SU-DHL-6 (cell line): Measurements from ENCODE around the gene TUBA4A.

Source experiments
- H2AFZ ChIP-seq: fragments of 200-600 bp; sonication (generic); 2 replicates; pipeline ENCODE4 v1.6.1; 2014; ENCODE audit warnings: low read depth, mild to moderate bottlenecking, moderate library complexity, mixed read lengths, antibody characterized with exemption, low read length; ENCODE audit not compliant: severe bottlenecking
- H3F3A ChIP-seq: fragments of 200-600 bp; shearing (Covaris generic); 2 replicates; pipeline ENCODE4 v1.6.0; 2016; ENCODE audit warnings: antibody characterized with exemption, mild to moderate bottlenecking; ENCODE audit not compliant: insufficient read depth
- H3K27ac ChIP-seq: fragments of 200-600 bp; sonication (generic); 2 replicates; pipeline ENCODE4 v1.5.1; 2016; ENCODE audit warnings: low read depth, mild to moderate bottlenecking, low read length, moderate library complexity, mixed read lengths
- H3K27me3 ChIP-seq: fragments of 200-600 bp; sonication (generic), shearing (Covaris generic); 2 replicates; pipeline ENCODE4 v1.6.0; 2014; ENCODE audit warnings: mild to moderate bottlenecking, low read length
- H3K36me3 ChIP-seq: fragments of 200-600 bp; sonication (generic); 2 replicates; pipeline ENCODE4 v1.6.1; 2014; ENCODE audit warnings: mild to moderate bottlenecking, low read length, mixed read lengths
- H3K4me2 ChIP-seq: fragments of 300-600, 200-600 bp; shearing (Covaris generic), sonication (generic); 2 replicates; pipeline ENCODE4 v1.6.0; 2014; ENCODE audit warnings: low read length, low read depth, mild to moderate bottlenecking; ENCODE audit not compliant: poor library complexity, severe bottlenecking
- H3K4me3 ChIP-seq: fragments of 200-600 bp; sonication (generic); 2 replicates; pipeline ENCODE4 v1.5.1; 2014; ENCODE audit warnings: antibody characterized with exemption, low read length, mild to moderate bottlenecking, mixed read lengths; ENCODE audit not compliant: insufficient read depth, poor library complexity, severe bottlenecking
- H3K79me2 ChIP-seq: fragments of 200-600 bp; sonication (generic); 2 replicates; pipeline ENCODE4 v1.6.1; 2014; ENCODE audit warnings: mild to moderate bottlenecking, low read length, moderate library complexity; ENCODE audit not compliant: insufficient read depth
- H3K9ac ChIP-seq: fragments of 200-600 bp; sonication (generic); 2 replicates; pipeline ENCODE4 v1.7.0; 2014; ENCODE audit warnings: mild to moderate bottlenecking, low read length
- H3K9me2 ChIP-seq: fragments of 200-600 bp; sonication (generic); replicated peaks from 2 replicates; pipeline ENCODE4 v1.6.1; 2014; ENCODE audit warnings: low read length; ENCODE audit not compliant: insufficient read depth
- H3K9me3 ChIP-seq: fragments of 200-600 bp; sonication (generic); 2 replicates; pipeline ENCODE4 v1.6.1; 2014; ENCODE audit warnings: low read length, mixed read lengths; ENCODE audit not compliant: insufficient read depth
- H4K20me1 ChIP-seq: fragments of 200-600 bp; sonication (generic); 2 replicates; pipeline ENCODE4 v1.6.1; 2014; ENCODE audit warnings: low read depth, mild to moderate bottlenecking, antibody characterized with exemption, low read length, moderate library complexity, mixed read lengths
- EZH2phosphoT487 ChIP-seq: fragments of 200-600 bp; sonication (generic), shearing (Covaris generic); conservative IDR thresholded peaks from 2 replicates; pipeline ENCODE4 v1.6.1; 2018; ENCODE audit warnings: mild to moderate bottlenecking, antibody characterized with exemption, low read length, moderate library complexity, mixed read lengths
- TF ChIP-seq, protein P1 (sequence below): fragments of 200-600 bp; sonication (generic); IDR thresholded peaks from one replicate; pipeline ENCODE4 v1.5.1; 2017; ENCODE audit warnings: antibody characterized with exemption, mild to moderate bottlenecking, low read length, moderate library complexity; ENCODE audit not compliant: insufficient read depth, poor library complexity, severe bottlenecking

TUBA4A gene

GRCh38 chr2:219229305-219230058 lies 24.2 kb downstream of the TUBA4A start, which contains the start of the genes ANKZF1 and ATG9A:
Gene ANKZF1, plus strand, starts transcription at chr2:219229806. Its CDS starts 452 bp downstream, at chr2:219230258.
Gene ATG9A, minus strand, starts transcription at chr2:219229636. Its CDS starts 1,612 bp downstream, at chr2:219228024.
- H3K9ac ChIP-seq = peak within 1 kb of the TSS; percentile 76
- H3K9me2 ChIP-seq = no peaks in the 10 kb centered on the region
- H3K36me3 ChIP-seq = 0 out of 2 replicates have a peak, but pooled peaks cover 7% of the 10 kb centered on the region
- H3K4me2 ChIP-seq = peak within 1 kb of the TSS; percentile 97
- peak within 1 kb of the TSS; percentile 55 for H2AFZ ChIP-seq
- H3K27ac ChIP-seq = peak within 1 kb of the TSS; percentile 70
- peaks cover 33% of the 10 kb centered on the region for H3K79me2 ChIP-seq
- no peaks in the 10 kb centered on the region for H3K9me3 ChIP-seq
- H3K27me3 ChIP-seq = no peaks in the 10 kb centered on the region
- no peak for TF ChIP-seq EZH2phosphoT487
- TF ChIP-seq, protein P1, sequence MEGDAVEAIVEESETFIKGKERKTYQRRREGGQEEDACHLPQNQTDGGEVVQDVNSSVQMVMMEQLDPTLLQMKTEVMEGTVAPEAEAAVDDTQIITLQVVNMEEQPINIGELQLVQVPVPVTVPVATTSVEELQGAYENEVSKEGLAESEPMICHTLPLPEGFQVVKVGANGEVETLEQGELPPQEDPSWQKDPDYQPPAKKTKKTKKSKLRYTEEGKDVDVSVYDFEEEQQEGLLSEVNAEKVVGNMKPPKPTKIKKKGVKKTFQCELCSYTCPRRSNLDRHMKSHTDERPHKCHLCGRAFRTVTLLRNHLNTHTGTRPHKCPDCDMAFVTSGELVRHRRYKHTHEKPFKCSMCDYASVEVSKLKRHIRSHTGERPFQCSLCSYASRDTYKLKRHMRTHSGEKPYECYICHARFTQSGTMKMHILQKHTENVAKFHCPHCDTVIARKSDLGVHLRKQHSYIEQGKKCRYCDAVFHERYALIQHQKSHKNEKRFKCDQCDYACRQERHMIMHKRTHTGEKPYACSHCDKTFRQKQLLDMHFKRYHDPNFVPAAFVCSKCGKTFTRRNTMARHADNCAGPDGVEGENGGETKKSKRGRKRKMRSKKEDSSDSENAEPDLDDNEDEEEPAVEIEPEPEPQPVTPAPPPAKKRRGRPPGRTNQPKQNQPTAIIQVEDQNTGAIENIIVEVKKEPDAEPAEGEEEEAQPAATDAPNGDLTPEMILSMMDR = no peak
- H3K4me3 ChIP-seq = peak within 1 kb of the TSS; percentile 97
- no peaks in the 10 kb centered on the region for H3F3A ChIP-seq
- no peaks in the 10 kb centered on the region for H4K20me1 ChIP-seq

DNA sequence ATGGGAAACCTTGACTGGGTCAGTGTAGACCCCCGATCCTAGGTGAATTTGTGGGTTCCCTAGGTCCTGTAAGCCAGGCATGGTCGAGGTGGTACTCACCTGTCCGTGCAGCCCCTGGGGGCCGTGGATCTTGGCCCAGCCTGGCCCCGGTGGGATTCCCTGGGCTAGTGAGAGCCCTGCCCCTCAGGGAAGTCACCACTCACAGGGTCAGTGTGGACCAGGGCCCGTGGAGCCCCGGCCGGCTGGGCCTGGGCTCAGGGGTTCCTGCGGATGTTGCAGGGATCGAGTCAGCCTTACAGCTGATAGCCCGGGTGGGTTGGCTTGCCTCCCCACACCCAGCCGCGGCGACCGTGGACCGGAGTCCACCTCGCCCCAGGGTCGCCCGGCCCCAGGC lies 24.8 kb downstream of the TUBA4A start:
- Histone ChIP-seq H2AFZ (peak overlapping the region; percentile 55), H3K79me2 (peaks cover 33% of the 10 kb centered on the region)
- TF ChIP-seq, protein P1 = no peak
- no peak for TF ChIP-seq EZH2phosphoT487

DNA sequence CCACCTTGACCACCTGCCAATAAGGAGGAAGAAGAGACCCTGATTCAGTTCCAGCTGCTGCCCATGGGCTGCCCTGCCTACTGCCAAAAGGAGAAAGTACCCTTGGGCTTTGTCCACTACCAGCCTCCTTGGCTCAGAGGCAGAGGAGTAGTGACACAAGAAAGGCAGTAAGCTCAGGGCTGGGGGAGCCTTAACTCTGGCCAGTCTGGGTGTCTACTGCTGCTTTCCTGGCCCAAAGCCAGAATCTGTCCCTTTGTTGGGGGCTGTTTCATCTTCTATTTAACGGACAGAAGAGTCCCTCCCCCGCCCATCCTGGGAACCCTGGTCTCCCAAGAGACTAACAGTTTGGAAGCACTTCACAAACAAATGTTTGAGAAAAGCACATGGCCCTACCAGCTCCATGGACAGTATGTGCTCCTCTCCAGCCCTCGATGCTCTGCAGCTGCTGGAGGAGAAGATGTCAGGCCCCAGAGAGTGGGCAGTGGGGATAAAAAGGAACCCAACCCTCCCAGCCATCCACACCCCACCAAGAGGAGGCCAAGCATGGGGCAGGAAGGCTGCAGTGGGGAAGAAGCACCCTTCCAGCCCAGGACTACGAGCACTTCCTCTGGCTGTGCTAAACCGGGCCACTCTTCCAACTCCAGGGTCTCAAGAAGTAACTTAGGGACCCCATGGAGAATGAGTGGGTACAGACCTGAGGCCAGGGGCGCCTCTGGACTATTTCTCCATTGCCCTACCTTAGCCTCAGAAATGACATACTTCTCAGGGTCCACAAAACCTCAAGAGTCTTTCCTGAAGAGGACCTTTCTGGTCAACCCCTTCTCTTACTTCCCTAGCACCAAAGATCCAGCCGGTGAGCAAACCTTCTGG lies 25.4 kb downstream of the TUBA4A start:
- Histone ChIP-seq H3K27ac (no peak overlapping the region), H3K36me3 (no peaks in the 10 kb centered on the region), H3K9me2 (no peaks in the 10 kb centered on the region), H3K79me2 (peaks cover 33% of the 10 kb centered on the region), H3K4me3 (peak overlapping the region; percentile 97), H3K9me3 (no peaks in the 10 kb centered on the region), H3K27me3 (no peaks in the 10 kb centered on the region), H3F3A (no peaks in the 10 kb centered on the region), H4K20me1 (no peaks in the 10 kb centered on the region), H3K4me2 (peak overlapping the region; percentile 73), H3K9ac (peak overlapping the region; percentile 76), H2AFZ (no peak overlapping the region)
- TF ChIP-seq EZH2phosphoT487 = no peak
- TF ChIP-seq, protein P1 = no peak

More for the DNA sequence above, 24.8 kb downstream of the TUBA4A start:
- Histone ChIP-seq H3F3A (no peaks in the 10 kb centered on the region), H3K9me3 (no peaks in the 10 kb centered on the region), H3K9ac (peak overlapping the region; percentile 76), H3K9me2 (no peaks in the 10 kb centered on the region), H3K4me3 (peak overlapping the region; percentile 97), H3K36me3 (0 out of 2 replicates have a peak, but pooled peaks cover 2% of the 10 kb centered on the region), H3K4me2 (peak overlapping the region; percentile 73), H3K27ac (peak overlapping the region; percentile 52; the same call in 1 of the 2 replicates), H4K20me1 (no peaks in the 10 kb centered on the region), H3K27me3 (no peaks in the 10 kb centered on the region)
